Measurements from ENCODE around the gene FOXRED1.
A peak's percentile ranks its signal among the peaks of the same experiment; 100 is the strongest.

The FOXRED1 gene

DNA sequence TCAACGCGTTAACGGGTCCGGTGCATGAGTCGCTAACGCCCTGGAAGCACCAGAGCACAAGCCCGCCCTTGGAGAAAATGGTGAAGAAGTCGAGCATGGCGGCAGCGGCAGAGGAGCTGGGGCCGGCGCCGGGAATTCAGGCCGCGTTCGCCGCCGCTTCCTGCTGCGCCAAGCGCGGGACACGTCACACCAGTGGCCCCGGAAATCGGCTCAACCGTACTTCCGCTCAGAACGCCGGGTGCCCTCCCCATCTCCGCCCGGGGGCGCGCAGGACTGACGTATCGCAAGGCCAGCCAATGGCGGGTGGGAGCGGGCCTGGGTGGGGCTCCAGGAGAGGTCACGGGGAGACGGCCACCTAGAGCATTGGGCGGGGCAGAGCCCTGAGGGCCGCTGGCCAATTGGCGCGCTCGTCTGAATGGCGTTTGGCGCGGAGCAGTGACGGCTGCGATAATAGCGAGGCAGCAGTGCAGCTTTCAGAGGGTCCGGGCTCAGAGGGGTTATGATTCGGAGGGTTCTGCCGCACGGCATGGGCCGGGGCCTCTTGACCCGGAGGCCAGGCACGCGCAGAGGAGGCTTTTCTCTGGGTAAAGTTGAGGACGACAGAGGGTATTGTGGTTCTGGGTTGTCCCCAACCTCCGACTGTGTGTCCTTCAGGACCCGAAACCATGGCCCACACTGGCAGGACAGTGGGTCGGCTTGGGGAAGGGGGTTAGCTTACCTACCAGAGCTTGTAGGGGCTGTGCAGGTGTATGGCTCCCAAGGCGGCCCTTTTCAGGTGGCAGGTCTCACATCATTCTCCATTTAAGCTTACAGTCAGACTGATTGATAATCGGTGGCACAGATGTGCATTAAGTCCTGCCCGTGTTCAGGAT, at the start of gene FOXRED1, which contains the start of gene SRPRA:
Gene FOXRED1, plus strand, starts transcription at position 447 of the 872 bp plus-strand sequence. Its CDS starts 53 bp downstream, at position 500.
Gene SRPRA, minus strand, starts transcription at position 188 of the 872 bp plus-strand sequence. Its CDS starts 91 bp downstream, at position 97.
- TF ChIP-seq, protein P1, sequence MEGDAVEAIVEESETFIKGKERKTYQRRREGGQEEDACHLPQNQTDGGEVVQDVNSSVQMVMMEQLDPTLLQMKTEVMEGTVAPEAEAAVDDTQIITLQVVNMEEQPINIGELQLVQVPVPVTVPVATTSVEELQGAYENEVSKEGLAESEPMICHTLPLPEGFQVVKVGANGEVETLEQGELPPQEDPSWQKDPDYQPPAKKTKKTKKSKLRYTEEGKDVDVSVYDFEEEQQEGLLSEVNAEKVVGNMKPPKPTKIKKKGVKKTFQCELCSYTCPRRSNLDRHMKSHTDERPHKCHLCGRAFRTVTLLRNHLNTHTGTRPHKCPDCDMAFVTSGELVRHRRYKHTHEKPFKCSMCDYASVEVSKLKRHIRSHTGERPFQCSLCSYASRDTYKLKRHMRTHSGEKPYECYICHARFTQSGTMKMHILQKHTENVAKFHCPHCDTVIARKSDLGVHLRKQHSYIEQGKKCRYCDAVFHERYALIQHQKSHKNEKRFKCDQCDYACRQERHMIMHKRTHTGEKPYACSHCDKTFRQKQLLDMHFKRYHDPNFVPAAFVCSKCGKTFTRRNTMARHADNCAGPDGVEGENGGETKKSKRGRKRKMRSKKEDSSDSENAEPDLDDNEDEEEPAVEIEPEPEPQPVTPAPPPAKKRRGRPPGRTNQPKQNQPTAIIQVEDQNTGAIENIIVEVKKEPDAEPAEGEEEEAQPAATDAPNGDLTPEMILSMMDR (conservative IDR thresholded peaks at IDR 0.05) = no peak
- H3K27ac ChIP-seq = peak within 1 kb of the TSS; percentile 89

GRCh38 chr11:126219547-126219946, 49.4 kb upstream of the FOXRED1 start:
- no peak overlapping the region for H3K27ac ChIP-seq
- TF ChIP-seq, protein P1 (conservative IDR thresholded peaks at IDR 0.05) = no peak

GRCh38 chr11:126224647-126225294, 44.2 kb upstream of the FOXRED1 start:
- no peak overlapping the region for H3K27ac ChIP-seq
- TF ChIP-seq, protein P1 (conservative IDR thresholded peaks at IDR 0.05) = no peak

DNA sequence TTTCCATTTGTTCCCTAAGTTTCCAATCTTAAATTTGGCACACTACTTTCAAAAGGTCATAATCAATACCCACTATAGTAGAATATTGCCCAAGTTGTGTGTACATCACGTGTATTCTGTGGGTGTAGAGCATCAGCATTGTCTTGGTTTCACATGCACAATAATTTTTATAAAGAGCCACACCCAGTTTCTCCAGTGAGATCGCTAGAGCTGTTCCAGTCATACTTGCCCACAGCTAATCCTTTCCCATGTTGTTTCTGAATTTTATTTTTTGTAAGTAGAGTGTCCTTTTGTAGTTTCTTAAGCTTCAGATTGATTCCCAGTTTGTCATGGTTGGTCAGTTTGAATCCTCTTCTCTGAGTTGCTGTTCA, 43.7 kb upstream of the FOXRED1 start:
- TF ChIP-seq, protein P1 (conservative IDR thresholded peaks at IDR 0.05) = no peak
- H3K27ac ChIP-seq = no peak overlapping the region

DNA sequence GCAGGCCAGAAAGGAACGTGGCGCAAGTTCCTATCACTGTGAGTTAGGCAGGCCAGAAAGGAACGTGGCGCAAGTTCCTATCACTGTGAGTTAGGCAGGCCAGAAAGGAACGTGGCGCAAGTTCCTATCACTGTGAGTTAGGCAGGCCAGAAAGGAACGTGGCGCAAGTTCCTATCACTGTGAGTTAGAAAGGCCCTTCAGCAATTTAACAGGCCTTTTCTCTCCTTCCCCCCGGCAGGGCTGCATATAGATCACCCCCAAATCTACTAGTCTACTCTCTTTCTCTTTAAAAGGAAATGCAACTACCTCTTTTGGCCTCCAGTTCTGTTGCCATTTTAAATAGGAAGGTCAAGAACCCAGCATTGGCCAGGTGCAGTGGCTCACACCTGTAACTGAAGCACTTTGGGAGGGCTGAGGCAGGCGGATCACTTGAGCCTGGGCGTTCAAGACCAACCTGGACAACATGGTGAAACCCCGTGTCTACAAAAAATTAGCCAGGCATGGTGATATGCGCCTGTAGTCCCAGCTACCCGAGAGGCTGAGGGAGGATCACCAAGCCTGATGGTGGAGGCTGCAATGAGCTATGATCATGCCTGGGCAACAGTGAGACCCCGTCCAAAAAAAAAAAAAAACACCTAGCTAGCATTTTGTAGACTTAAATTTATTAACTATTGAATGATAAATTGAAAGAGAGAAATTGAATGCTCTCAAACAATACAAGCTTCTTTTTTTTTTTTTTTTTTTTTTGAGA, 42.4 kb upstream of the FOXRED1 start:
- no peak overlapping the region for H3K27ac ChIP-seq
- TF ChIP-seq, protein P1 (conservative IDR thresholded peaks at IDR 0.05) = no peak

GRCh38 chr11:126229858-126230540, 39.0 kb upstream of the FOXRED1 start:
- no peak overlapping the region for H3K27ac ChIP-seq
- TF ChIP-seq, protein P1 (conservative IDR thresholded peaks at IDR 0.05) = no peak
